SJSA1 (cell line): Measurements from ENCODE around the gene RASSF3. TPM values are rescaled to one million over a fixed set of nuclear protein-coding genes. Genes with fewer than 3 reads are reported as not detected.

ENCODE experiments used
- total RNA-seq: library from RNA; depleted of rRNA; stranded (reverse); fragments of >200 nt; shearing (Covaris generic); gene quantifications from 2 replicates; pipeline ENCODE4 v1.2.3, GENCODE V29; 2014; rRNA removed

The RASSF3 gene
- total RNA-seq, 1 experiment from 2014 or later: 13.7 TPM

Other genes with a start within 250 kb of the RASSF3 start
- gene C12orf56, start 219.7 kb upstream of the RASSF3 start, total RNA-seq: not detected in 2 replicates
- gene XPOT, start 206.1 kb upstream of the RASSF3 start, total RNA-seq: 43.3 and 65.9 TPM in 2 replicates
- 31.4 and 35.4 TPM in 2 replicates for gene TBK1, start 158.4 kb upstream of the RASSF3 start, total RNA-seq
- gene GNS, start 148.9 kb downstream of the RASSF3 start, total RNA-seq: 88.6 and 97.6 TPM in 2 replicates
- 0.19 TPM in 1 of 2 replicates, not detected in the other for gene TBC1D30, start 214.2 kb downstream of the RASSF3 start, total RNA-seq